Measurements from ENCODE around the gene MRTFB. TPM values are rescaled to one million over a fixed set of nuclear protein-coding genes. Genes with fewer than 3 reads are reported as not detected.

The MRTFB gene
- total and polyA plus RNA-seq, 2 donors (not counting 1 experiment from before 2014, with no cell fraction given) = 8.8 to 9.8 TPM

DNA sequence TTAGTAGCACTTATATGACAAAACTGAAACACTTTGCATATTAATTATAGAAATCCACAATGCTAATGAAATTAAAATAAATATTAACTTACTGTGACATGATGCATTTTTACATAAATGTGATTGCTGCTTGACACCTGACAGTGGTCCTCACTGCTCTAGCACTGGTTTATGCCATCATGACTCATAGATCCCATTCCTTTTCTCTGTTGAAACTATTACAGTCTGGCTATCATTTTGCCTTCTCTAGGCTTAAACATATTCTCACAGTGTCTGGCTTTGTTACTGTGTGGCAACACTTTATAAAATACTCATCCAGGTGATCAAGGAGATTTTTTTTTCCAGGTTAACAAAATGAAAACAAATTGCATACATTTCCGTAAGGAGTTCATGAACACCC lies 108.0 kb downstream of the MRTFB start:
- Histone ChIP-seq H3K4me2 (ENCODE audit: extremely low read depth, insufficient read depth, low read length) (no peak overlapping the region), H4K20me1 (ENCODE audit: control insufficient read depth, extremely low read depth, insufficient read depth, low read length) (no peaks in the 10 kb centered on the region), H3K79me2 (ENCODE audit: control insufficient read depth, insufficient read depth, low read length) (no peaks in the 10 kb centered on the region), H3K9me3 (ENCODE audit: control insufficient read depth, insufficient read depth, low read depth, low read length) (no peaks in the 10 kb centered on the region), H3K4me3 (replicated peaks in 1 of 4; ENCODE audit: control extremely low read depth in 1 of 4, insufficient read depth in 1 of 4, low read depth in 3 of 4, low read length in 4 of 4) (no peak overlapping the region), H3K27me3 (ENCODE audit: control insufficient read depth, insufficient read depth, low read length) (no peaks in the 10 kb centered on the region), H3K9ac (ENCODE audit: insufficient read depth, low read length) (no peak overlapping the region), H3K36me3 (ENCODE audit: control insufficient read depth, insufficient read depth, low read length) (no peaks in the 10 kb centered on the region), H3K27ac (ENCODE audit: insufficient read depth, low read length) (no peak overlapping the region), H3K4me1 (ENCODE audit: control insufficient read depth, extremely low read depth, insufficient read depth, low read length) (peaks cover 8% of the 10 kb centered on the region), H2AFZ (ENCODE audit: low read length) (no peak overlapping the region)
- TF ChIP-seq, protein P1, sequence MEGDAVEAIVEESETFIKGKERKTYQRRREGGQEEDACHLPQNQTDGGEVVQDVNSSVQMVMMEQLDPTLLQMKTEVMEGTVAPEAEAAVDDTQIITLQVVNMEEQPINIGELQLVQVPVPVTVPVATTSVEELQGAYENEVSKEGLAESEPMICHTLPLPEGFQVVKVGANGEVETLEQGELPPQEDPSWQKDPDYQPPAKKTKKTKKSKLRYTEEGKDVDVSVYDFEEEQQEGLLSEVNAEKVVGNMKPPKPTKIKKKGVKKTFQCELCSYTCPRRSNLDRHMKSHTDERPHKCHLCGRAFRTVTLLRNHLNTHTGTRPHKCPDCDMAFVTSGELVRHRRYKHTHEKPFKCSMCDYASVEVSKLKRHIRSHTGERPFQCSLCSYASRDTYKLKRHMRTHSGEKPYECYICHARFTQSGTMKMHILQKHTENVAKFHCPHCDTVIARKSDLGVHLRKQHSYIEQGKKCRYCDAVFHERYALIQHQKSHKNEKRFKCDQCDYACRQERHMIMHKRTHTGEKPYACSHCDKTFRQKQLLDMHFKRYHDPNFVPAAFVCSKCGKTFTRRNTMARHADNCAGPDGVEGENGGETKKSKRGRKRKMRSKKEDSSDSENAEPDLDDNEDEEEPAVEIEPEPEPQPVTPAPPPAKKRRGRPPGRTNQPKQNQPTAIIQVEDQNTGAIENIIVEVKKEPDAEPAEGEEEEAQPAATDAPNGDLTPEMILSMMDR (conservative IDR thresholded peaks at IDR 0.05 in 1 of 2, IDR thresholded peaks at IDR 0.05 in 1 of 2; ENCODE audit: low read depth in 1 of 2, low read length in 2 of 2) = no peak
- TF ChIP-seq EZH2 (IDR thresholded peaks at IDR 0.05; ENCODE audit: low read length, missing control alignments) = no peak
- peak in 1 of 2 donors; percentile 30 for DNase-seq (ENCODE audit: low read depth in 2 of 2)

DNA sequence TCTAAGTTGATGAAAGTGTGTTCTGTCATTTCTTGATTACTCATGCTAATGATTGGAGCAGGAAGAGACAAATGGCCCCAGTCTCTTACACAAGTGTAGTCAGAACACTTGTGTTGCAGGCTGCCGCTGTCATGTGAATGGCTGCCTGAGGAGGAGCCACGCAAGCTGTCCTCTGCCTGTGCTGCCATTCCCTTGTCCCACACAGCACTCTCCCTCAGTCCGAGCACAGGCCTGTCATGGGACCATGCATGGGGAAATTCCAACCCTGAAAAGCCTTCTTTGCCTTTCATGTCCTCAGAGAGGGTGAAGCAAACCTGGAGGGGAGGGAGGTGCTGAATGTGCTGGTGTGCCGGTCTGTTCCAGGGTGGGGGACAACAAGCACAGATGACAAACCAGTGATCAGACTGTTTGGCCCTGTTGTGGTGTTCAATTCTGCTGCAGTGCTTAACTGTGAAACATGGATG lies 109.4 kb downstream of the MRTFB start:
- no peak overlapping the region for H2AFZ ChIP-seq (ENCODE audit: low read length)
- H3K27me3 ChIP-seq (ENCODE audit: control insufficient read depth, insufficient read depth, low read length) = no peaks in the 10 kb centered on the region
- H3K4me2 ChIP-seq (ENCODE audit: extremely low read depth, insufficient read depth, low read length) = no peak overlapping the region
- H3K9me3 ChIP-seq (ENCODE audit: control insufficient read depth, insufficient read depth, low read depth, low read length) = no peaks in the 10 kb centered on the region
- no peak overlapping the region for H3K27ac ChIP-seq (ENCODE audit: insufficient read depth, low read length)
- no peak overlapping the region for H3K4me3 ChIP-seq (replicated peaks in 1 of 4; ENCODE audit: control extremely low read depth in 1 of 4, insufficient read depth in 1 of 4, low read depth in 3 of 4, low read length in 4 of 4)
- no peak overlapping the region for H3K9ac ChIP-seq (ENCODE audit: insufficient read depth, low read length)
- peak in 1 of 2 donors; percentile 14 for DNase-seq (ENCODE audit: low read depth in 2 of 2)
- H3K4me1 ChIP-seq (ENCODE audit: control insufficient read depth, extremely low read depth, insufficient read depth, low read length) = peaks cover 14% of the 10 kb centered on the region
- TF ChIP-seq EZH2 (IDR thresholded peaks at IDR 0.05; ENCODE audit: low read length, missing control alignments) = no peak
- TF ChIP-seq, protein P1 (conservative IDR thresholded peaks at IDR 0.05 in 1 of 2, IDR thresholded peaks at IDR 0.05 in 1 of 2; ENCODE audit: low read depth in 1 of 2, low read length in 2 of 2) = no peak
- H3K79me2 ChIP-seq (ENCODE audit: control insufficient read depth, insufficient read depth, low read length) = no peaks in the 10 kb centered on the region
- H3K36me3 ChIP-seq (ENCODE audit: control insufficient read depth, insufficient read depth, low read length) = no peaks in the 10 kb centered on the region
- no peaks in the 10 kb centered on the region for H4K20me1 ChIP-seq (ENCODE audit: control insufficient read depth, extremely low read depth, insufficient read depth, low read length)

DNA sequence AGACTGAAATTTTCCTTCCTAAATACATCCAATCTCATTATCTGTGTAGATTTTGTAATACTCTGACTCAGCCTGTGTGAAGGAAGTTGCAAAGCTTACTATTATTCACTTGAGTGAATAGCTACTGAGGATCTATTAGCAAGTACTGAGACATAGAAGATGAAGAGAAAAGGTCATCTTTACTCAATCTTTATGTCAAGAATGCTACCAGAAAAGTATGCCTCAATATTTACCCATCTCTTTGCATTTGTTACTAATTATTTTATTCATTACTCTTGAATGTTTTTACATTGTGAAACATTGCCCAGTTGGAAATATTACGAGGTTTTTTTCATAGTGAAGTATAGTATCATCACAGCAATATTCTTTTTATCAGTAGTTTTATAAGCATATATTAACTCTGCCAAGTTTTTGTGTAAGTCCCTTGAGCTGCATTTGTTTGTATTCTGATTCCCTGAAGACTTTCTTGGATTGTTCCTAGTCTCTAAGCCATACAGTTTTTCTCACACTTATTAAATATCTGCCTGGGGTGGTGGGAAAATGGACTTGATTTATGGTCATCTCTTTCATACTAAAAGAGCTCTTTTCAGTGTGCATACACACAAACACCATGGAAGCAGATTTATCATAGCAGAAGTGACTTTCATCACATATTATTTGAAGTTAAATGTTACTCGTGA lies 110.4 kb downstream of the MRTFB start:
- no peaks in the 10 kb centered on the region for H3K9me3 ChIP-seq (ENCODE audit: control insufficient read depth, insufficient read depth, low read depth, low read length)
- no peak overlapping the region for H2AFZ ChIP-seq (ENCODE audit: low read length)
- H3K4me2 ChIP-seq (ENCODE audit: extremely low read depth, insufficient read depth, low read length) = no peak overlapping the region
- no peaks in the 10 kb centered on the region for H4K20me1 ChIP-seq (ENCODE audit: control insufficient read depth, extremely low read depth, insufficient read depth, low read length)
- peak; percentile 82 to 89 for DNase-seq (ENCODE audit: low read depth in 2 of 2)
- H3K9ac ChIP-seq (ENCODE audit: insufficient read depth, low read length) = no peak overlapping the region
- TF ChIP-seq, protein P1 (conservative IDR thresholded peaks at IDR 0.05 in 1 of 2, IDR thresholded peaks at IDR 0.05 in 1 of 2; ENCODE audit: low read depth in 1 of 2, low read length in 2 of 2) = no peak
- TF ChIP-seq EZH2 (IDR thresholded peaks at IDR 0.05; ENCODE audit: low read length, missing control alignments) = no peak
- no peaks in the 10 kb centered on the region for H3K36me3 ChIP-seq (ENCODE audit: control insufficient read depth, insufficient read depth, low read length)
- H3K79me2 ChIP-seq (ENCODE audit: control insufficient read depth, insufficient read depth, low read length) = no peaks in the 10 kb centered on the region
- H3K27ac ChIP-seq (ENCODE audit: insufficient read depth, low read length) = no peak overlapping the region
- no peaks in the 10 kb centered on the region for H3K27me3 ChIP-seq (ENCODE audit: control insufficient read depth, insufficient read depth, low read length)
- no peak overlapping the region for H3K4me3 ChIP-seq (replicated peaks in 1 of 4; ENCODE audit: control extremely low read depth in 1 of 4, insufficient read depth in 1 of 4, low read depth in 3 of 4, low read length in 4 of 4)
- H3K4me1 ChIP-seq (ENCODE audit: control insufficient read depth, extremely low read depth, insufficient read depth, low read length) = peaks cover 14% of the 10 kb centered on the region

All from fibroblast of lung (primary cell).